GF-D8 (cell line): ENCODE measurements around the gene TBC1D9.

ENCODE experiments used
- DNase-seq: peaks from one replicate; lab custom pipeline; 2025; lab: John Stamatoyannopoulos, UW

The TBC1D9 gene

GRCh38 chr4:140720387-140721304 is 35.5 kb downstream of the TBC1D9 start:
- no peak for DNase-seq

GRCh38 chr4:140719686-140720085 is 36.5 kb downstream of the TBC1D9 start:
- no peak for DNase-seq

- DNase-seq = no peak
Observed at GRCh38 chr4:140719022-140719421, 37.2 kb downstream of the TBC1D9 start.

- DNase-seq = no peak
Observed at GRCh38 chr4:140718241-140718952, 37.8 kb downstream of the TBC1D9 start.

- DNase-seq = no peak
Observed at GRCh38 chr4:140717313-140717712, 38.9 kb downstream of the TBC1D9 start.

- DNase-seq = no peak
Observed at GRCh38 chr4:140715119-140715518, 41.1 kb downstream of the TBC1D9 start.

- DNase-seq = no peak
Observed at GRCh38 chr4:140711910-140712309, 44.3 kb downstream of the TBC1D9 start.

GRCh38 chr4:140710908-140711622 is 45.1 kb downstream of the TBC1D9 start:
- DNase-seq = no peak

GRCh38 chr4:140707325-140707724 is 48.9 kb downstream of the TBC1D9 start:
- DNase-seq = no peak

GRCh38 chr4:140706665-140707064 is 49.5 kb downstream of the TBC1D9 start:
- DNase-seq = no peak

GRCh38 chr4:140706276-140706625 is 49.9 kb downstream of the TBC1D9 start:
- no peak for DNase-seq

GRCh38 chr4:140705625-140706275 is 50.4 kb downstream of the TBC1D9 start:
- DNase-seq = no peak

- DNase-seq = no peak
Observed at GRCh38 chr4:140704964-140705363, 51.2 kb downstream of the TBC1D9 start.

GRCh38 chr4:140704392-140704960 is 51.7 kb downstream of the TBC1D9 start:
- DNase-seq = no peak

- no peak for DNase-seq
Observed at GRCh38 chr4:140703463-140703862, 52.7 kb downstream of the TBC1D9 start.

- DNase-seq = no peak
Observed at GRCh38 chr4:140702096-140702757, 54.0 kb downstream of the TBC1D9 start.

GRCh38 chr4:140701071-140701470 is 55.1 kb downstream of the TBC1D9 start:
- no peak for DNase-seq

GRCh38 chr4:140697709-140698560 is 58.2 kb downstream of the TBC1D9 start:
- DNase-seq = no peak

- DNase-seq = no peak
Observed at GRCh38 chr4:140695483-140695882, 60.7 kb downstream of the TBC1D9 start.

- DNase-seq = no peak
Observed at GRCh38 chr4:140693562-140693961, 62.6 kb downstream of the TBC1D9 start.
